Mononuclear cell (primary cell): ENCODE measurements around the gene SIAH3. TPM values are rescaled to one million over a fixed set of nuclear protein-coding genes. Genes with fewer than 3 reads are reported as not detected.

Experiments used
- H3K27me3 ChIP-seq: 2 replicates; pipeline ENCODE4 v1.6.0; 2011; ENCODE audit warnings: low read length, control low read depth; ENCODE audit not compliant: insufficient read depth
- H3K4me1 ChIP-seq: 2 replicates; pipeline ENCODE4 v1.5.1; 2011; ENCODE audit warnings: mild to moderate bottlenecking, low read length, control low read depth; ENCODE audit not compliant: insufficient read depth
- H3K4me3 ChIP-seq: 2 replicates; pipeline ENCODE4 v1.5.1; 2011; ENCODE audit warnings: mild to moderate bottlenecking, low read length, moderate library complexity
- H3K9me3 ChIP-seq: 2 replicates; pipeline ENCODE4 v1.5.1; 2011; ENCODE audit warnings: low read depth, mild to moderate bottlenecking, control low read depth, low read length
- total RNA-seq: library from RNA; depleted of rRNA; stranded (reverse); fragments of >200 nt; gene quantifications from one replicate; pipeline ENCODE4 v1.2.3, GENCODE V29; 2012

SIAH3 gene
- total RNA-seq, 1 donor = 0.31 TPM

- Histone ChIP-seq H3K4me3 (no peak overlapping the region), H3K9me3 (no peaks in the 10 kb centered on the region), H3K4me1 (no peaks in the 10 kb centered on the region), H3K27me3 (no peaks in the 10 kb centered on the region)
These were observed 33.7 kb downstream of the SIAH3 start for GRCh38 chr13:45817833-45818232.

DNA sequence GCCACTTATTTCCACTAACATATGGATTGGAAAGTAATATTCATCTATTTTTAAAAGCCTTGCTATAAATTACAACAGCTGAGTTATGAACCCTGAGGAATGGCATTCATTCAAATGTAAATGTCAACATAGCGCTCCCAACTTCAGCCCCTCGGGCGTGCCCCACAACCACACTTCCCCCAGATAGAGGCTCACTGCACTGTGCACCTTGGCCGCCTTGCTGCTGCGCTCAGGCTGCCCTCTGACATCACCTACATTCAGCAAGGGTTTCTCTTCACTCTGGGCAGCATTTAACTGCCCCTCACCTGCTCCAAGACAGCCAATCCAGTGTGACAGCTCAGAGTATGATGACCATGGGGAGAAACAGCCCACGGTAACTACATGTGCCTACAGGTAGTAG is 35.1 kb downstream of the SIAH3 start:
- Histone ChIP-seq H3K4me3 (no peak overlapping the region), H3K9me3 (no peaks in the 10 kb centered on the region), H3K27me3 (no peaks in the 10 kb centered on the region), H3K4me1 (no peaks in the 10 kb centered on the region)

GRCh38 chr13:45812695-45813372 is 38.7 kb downstream of the SIAH3 start:
- no peak overlapping the region for H3K4me3 ChIP-seq
- H3K9me3 ChIP-seq = no peaks in the 10 kb centered on the region
- no peaks in the 10 kb centered on the region for H3K4me1 ChIP-seq
- H3K27me3 ChIP-seq = no peaks in the 10 kb centered on the region

DNA sequence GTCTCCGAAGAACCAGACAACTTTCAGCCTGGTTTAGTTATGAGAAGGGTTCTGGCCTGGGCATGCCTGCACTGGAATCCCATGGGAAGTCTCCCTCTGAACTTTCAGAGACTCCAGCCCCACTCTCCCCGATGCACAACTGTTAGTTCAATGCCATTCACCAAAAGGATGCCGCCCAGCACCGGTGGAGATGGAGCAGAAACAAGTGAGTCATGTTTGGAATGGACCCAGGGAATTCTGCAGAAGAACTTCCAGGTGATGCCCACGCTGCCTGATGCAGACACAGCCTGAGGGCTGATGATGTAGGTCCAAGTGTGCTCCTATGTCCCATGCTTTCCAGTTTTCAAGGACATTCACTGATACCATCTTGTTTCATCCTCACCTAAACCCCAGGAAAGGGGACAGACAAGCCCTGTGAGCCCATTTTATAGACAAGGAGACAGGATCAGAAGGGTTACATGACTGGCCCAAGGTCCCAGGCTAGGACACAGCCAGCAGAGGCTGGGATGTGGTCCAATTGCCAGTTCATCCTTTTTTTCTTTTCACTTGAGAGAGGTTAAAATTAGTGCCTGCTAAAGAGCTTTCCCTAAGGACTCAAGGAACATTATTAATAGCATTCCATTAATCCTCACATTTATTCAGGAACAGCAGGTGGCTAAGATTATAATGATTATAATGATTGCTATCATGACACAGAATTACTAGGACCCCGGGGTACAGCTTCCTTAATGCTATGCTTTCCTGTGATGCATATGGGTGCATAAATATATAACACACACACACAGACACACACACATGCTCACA is 39.5 kb downstream of the SIAH3 start:
- Histone ChIP-seq H3K27me3 (no peaks in the 10 kb centered on the region), H3K4me1 (no peaks in the 10 kb centered on the region), H3K9me3 (no peaks in the 10 kb centered on the region), H3K4me3 (no peak overlapping the region)

DNA sequence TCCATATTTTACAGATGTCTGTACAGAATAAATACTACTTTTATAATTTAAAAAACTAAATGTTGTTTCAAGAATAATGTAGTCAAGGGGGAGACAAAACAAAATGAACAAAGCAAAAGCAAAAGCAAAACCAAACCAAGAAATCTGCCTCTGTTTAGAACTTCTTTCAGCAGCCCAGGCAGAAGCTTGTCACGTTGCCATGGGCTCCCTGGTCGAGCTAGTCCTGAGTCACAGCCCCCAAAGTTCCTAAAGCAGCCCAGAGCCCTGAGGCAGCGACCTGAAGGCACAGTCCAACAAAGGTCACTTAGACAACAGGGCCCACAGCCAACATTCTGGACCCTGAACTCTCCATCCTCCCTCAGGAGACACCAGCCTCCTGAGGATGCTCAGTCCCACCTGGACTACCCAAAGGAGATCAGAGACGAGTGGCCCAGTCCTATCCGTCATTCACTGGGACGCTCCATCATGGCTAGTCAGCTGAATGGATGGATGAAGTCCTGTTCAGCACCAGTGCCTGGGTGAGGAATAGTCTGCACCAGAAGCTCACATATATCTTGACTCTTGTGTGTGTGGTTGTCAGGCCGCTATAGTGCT is 41.7 kb downstream of the SIAH3 start:
- Histone ChIP-seq H3K4me3 (no peak overlapping the region), H3K27me3 (no peaks in the 10 kb centered on the region), H3K4me1 (no peaks in the 10 kb centered on the region), H3K9me3 (no peaks in the 10 kb centered on the region)

DNA sequence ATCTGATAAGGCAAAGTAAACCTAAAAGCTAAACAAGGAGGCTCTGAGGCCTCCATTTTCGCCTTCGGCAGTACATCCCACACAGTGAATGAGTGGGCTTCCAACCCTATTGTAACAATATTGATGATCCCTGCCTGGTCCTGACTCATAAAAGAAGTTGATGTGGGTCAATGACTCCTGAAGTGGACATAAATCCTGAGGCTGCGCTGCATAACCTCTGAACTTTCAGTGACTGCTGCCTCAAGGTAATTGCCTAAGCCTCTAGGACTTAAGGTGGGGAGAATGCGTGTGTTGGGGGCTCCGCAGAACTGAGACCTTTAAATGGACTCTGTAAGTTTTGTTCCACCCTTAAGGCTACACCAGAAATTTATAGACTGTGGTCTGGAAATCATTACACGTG is 42.6 kb downstream of the SIAH3 start:
- Histone ChIP-seq H3K27me3 (no peaks in the 10 kb centered on the region), H3K4me3 (no peak overlapping the region), H3K4me1 (no peaks in the 10 kb centered on the region), H3K9me3 (no peaks in the 10 kb centered on the region)

GRCh38 chr13:45807520-45808099 is 43.9 kb downstream of the SIAH3 start:
- Histone ChIP-seq H3K9me3 (no peaks in the 10 kb centered on the region), H3K4me1 (no peaks in the 10 kb centered on the region), H3K4me3 (no peak overlapping the region), H3K27me3 (no peaks in the 10 kb centered on the region)

- Histone ChIP-seq H3K27me3 (no peaks in the 10 kb centered on the region), H3K4me1 (no peaks in the 10 kb centered on the region), H3K9me3 (no peaks in the 10 kb centered on the region), H3K4me3 (no peak overlapping the region)
These were observed 51.1 kb downstream of the SIAH3 start for GRCh38 chr13:45800485-45800884.

GRCh38 chr13:45799451-45799850 is 52.1 kb downstream of the SIAH3 start:
- Histone ChIP-seq H3K27me3 (no peaks in the 10 kb centered on the region), H3K4me3 (no peak overlapping the region), H3K4me1 (no peaks in the 10 kb centered on the region), H3K9me3 (no peaks in the 10 kb centered on the region)

DNA sequence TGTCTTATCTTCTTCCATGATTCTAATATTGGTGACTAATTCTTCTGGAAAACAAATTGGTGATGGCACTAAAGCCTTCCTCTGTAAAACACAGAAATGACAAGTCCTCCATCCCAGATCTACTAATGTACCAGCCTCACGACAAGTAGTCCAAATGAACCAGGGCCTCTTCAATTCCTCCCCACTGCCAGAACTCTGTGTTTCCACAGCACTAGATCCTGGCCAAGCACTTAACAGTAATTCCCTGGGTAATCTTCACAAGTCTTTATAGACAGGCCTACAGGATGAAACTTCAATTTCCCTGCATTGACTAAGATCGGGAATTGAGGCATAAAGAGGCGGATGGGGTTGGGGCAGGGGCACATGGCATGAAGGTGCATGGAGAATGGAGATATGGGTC is 52.7 kb downstream of the SIAH3 start:
- Histone ChIP-seq H3K4me1 (no peaks in the 10 kb centered on the region), H3K9me3 (no peaks in the 10 kb centered on the region), H3K27me3 (no peaks in the 10 kb centered on the region), H3K4me3 (no peak overlapping the region)

DNA sequence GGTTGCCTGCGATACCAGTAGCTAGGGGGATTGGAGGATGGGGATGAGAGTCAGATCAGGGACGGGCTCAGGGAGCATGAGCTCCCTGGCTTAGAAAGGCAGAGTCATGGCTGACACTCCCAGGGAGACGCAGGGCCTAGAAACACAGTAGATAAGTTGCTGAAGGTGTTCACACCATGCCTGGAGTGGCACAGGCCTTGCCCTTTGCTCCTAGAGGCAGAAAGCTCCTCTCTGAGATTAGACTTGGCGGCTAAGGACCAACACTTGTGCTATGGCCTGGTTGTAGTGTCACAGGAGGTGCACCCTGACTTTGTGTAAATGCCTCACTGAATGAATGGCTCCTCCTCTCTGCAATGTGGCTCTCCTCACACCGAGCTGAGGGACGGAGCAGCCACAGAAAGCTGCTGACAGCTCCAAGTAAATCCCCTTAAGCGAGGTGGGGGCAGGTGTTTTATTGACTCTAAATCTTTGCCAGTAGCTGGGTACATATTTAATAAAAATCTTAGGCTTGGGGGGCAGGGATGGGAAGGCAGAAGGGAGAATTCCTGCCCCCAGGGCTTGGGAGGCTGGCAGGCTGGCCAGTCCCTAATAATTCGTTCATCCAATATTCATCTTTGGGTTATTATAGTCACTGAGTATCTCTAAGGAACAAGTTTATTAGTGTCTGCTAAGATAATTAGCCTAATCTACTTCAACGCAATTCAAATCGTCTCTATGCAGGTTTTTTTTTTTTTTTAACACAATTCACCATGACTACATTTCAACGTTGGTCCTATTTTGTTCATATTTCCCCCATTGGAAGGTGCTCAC is 54.9 kb downstream of the SIAH3 start:
- Histone ChIP-seq H3K4me1 (no peaks in the 10 kb centered on the region), H3K9me3 (no peaks in the 10 kb centered on the region), H3K27me3 (no peaks in the 10 kb centered on the region), H3K4me3 (no peak overlapping the region)

DNA sequence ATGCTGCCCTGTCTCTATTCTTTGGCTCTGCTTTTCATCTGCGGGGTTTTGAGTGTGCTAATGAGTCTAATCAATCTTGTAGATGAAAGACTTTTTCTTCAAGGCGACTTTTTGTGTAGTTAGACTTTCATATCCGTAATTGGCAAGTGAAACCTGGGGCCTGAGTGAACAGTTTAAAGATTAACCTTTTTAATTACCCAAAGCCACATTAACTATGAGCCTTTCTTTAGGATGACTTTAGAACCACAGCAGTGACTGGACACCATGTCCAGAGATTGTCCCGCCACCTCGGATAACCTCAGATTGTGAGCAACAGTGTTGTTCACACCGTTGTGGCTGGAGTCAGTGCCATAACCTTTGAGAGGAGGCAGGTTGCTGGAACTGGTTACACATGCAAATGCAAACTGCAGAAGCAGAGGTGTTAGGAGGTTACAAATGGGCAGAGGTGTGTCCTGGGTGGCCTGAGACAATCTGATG is 58.7 kb downstream of the SIAH3 start:
- Histone ChIP-seq H3K4me3 (no peak overlapping the region), H3K9me3 (no peaks in the 10 kb centered on the region), H3K4me1 (no peaks in the 10 kb centered on the region), H3K27me3 (no peaks in the 10 kb centered on the region)

DNA sequence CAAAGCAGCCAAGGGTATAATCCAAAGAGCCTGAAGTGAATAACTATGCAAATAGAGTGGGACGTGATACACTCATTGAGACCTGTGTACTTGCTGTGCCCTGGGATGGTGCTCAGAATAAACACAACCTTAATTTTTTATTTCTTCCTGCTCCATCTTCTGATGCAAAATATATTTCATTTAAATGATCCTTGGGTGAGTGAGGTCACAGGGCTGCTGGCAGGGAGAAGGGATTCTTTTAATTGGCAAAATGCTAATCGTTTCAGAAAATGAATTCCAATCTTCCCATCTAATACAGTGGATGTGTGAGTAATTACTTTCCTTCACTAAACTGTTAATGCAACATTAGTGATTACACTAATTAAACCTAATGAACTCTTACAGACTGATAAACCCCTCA is 63.5 kb downstream of the SIAH3 start:
- no peaks in the 10 kb centered on the region for H3K4me1 ChIP-seq
- no peaks in the 10 kb centered on the region for H3K27me3 ChIP-seq
- no peaks in the 10 kb centered on the region for H3K9me3 ChIP-seq
- no peak overlapping the region for H3K4me3 ChIP-seq

- no peaks in the 10 kb centered on the region for H3K27me3 ChIP-seq
- no peaks in the 10 kb centered on the region for H3K9me3 ChIP-seq
- no peak overlapping the region for H3K4me3 ChIP-seq
- H3K4me1 ChIP-seq = no peaks in the 10 kb centered on the region
These were observed 64.2 kb downstream of the SIAH3 start for GRCh38 chr13:45787346-45787745.
